Hepatocyte (in vitro differentiated cells): ENCODE data around the gene CCT6B.

Source experiments
- EZH2 ChIP-seq: fragments of 200-600 bp; sonication (generic); IDR thresholded peaks from 2 replicates; pipeline ENCODE4 v1.6.1; 2016; ENCODE audit warnings: antibody characterized with exemption, mild to moderate bottlenecking, borderline replicate concordance
- EZH2phosphoT487 ChIP-seq: fragments of 200-600 bp; sonication (generic); IDR thresholded peaks from one replicate; pipeline ENCODE4 v1.6.1; 2018; ENCODE audit warnings: antibody characterized with exemption, mild to moderate bottlenecking, low read depth, moderate library complexity; ENCODE audit not compliant: unreplicated experiment, severe bottlenecking
- TF ChIP-seq, protein P1 (sequence below): fragments of 200-600 bp; sonication (generic); IDR thresholded peaks from 2 replicates; pipeline ENCODE4 v1.5.1; 2016; ENCODE audit warnings: antibody characterized with exemption, mild to moderate bottlenecking; ENCODE audit not compliant: poor library complexity

DNA sequence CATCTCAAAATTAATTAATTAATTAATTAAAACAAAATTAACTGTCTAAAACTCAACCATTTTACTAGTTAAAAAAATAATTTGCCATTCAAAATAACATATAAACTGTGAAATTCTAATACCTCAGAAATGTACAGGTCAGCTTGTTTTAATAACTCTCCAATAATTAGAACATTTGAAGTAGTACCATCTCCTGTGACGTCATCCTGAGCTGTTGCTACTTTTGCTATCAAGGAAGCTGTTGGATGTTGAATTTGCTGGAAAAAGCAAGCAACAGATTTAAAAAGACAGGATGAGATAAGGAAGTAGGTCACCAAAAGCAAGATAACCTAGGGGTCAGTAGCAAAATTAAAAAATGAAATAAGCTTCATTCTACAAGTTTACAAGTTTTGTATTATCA lies 2.8 kb downstream of the CCT6B start:
- TF ChIP-seq, protein P1, sequence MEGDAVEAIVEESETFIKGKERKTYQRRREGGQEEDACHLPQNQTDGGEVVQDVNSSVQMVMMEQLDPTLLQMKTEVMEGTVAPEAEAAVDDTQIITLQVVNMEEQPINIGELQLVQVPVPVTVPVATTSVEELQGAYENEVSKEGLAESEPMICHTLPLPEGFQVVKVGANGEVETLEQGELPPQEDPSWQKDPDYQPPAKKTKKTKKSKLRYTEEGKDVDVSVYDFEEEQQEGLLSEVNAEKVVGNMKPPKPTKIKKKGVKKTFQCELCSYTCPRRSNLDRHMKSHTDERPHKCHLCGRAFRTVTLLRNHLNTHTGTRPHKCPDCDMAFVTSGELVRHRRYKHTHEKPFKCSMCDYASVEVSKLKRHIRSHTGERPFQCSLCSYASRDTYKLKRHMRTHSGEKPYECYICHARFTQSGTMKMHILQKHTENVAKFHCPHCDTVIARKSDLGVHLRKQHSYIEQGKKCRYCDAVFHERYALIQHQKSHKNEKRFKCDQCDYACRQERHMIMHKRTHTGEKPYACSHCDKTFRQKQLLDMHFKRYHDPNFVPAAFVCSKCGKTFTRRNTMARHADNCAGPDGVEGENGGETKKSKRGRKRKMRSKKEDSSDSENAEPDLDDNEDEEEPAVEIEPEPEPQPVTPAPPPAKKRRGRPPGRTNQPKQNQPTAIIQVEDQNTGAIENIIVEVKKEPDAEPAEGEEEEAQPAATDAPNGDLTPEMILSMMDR = no peak
- TF ChIP-seq EZH2phosphoT487 = no peak
- TF ChIP-seq EZH2 = no peak
